IPS-15b (cell line): Measurements from ENCODE around the gene CRBN.

Experiments used
- H3K27me3 ChIP-seq: one replicate; pipeline ENCODE4 v1.6.1; 2013; ENCODE audit warnings: low read length; ENCODE audit not compliant: control insufficient read depth, insufficient read depth
- H3K36me3 ChIP-seq: one replicate; pipeline ENCODE4 v1.6.1; 2013; ENCODE audit warnings: low read length; ENCODE audit not compliant: control insufficient read depth, insufficient read depth
- H3K4me1 ChIP-seq: one replicate; pipeline ENCODE4 v1.6.1; 2013; ENCODE audit warnings: mild to moderate bottlenecking, low read length; ENCODE audit not compliant: control insufficient read depth, insufficient read depth
- H3K4me3 ChIP-seq: one replicate; pipeline ENCODE4 v1.5.1; 2013; ENCODE audit warnings: low read depth, low read length
- H3K9ac ChIP-seq: one replicate; pipeline ENCODE4 v1.6.1; 2013; ENCODE audit warnings: low read depth, mild to moderate bottlenecking, low read length
- H3K9me3 ChIP-seq: one replicate; pipeline ENCODE4 v1.6.1; 2013; ENCODE audit warnings: mild to moderate bottlenecking, low read length; ENCODE audit not compliant: control insufficient read depth, insufficient read depth

Gene CRBN

GRCh38 chr3:3165650-3166049 is 13.8 kb downstream of the CRBN start:
- Histone ChIP-seq H3K36me3 (peaks cover 6% of the 10 kb centered on the region), H3K27me3 (no peaks in the 10 kb centered on the region), H3K4me3 (no peak overlapping the region), H3K4me1 (no peaks in the 10 kb centered on the region), H3K9me3 (no peaks in the 10 kb centered on the region), H3K9ac (no peak overlapping the region)

- Histone ChIP-seq H3K4me3 (no peak overlapping the region), H3K9ac (no peak overlapping the region), H3K36me3 (peaks cover 6% of the 10 kb centered on the region), H3K27me3 (no peaks in the 10 kb centered on the region), H3K9me3 (no peaks in the 10 kb centered on the region), H3K4me1 (no peaks in the 10 kb centered on the region)
Observed at GRCh38 chr3:3165241-3165640, 14.2 kb downstream of the CRBN start.

GRCh38 chr3:3160826-3161225 is 18.7 kb downstream of the CRBN start:
- no peaks in the 10 kb centered on the region for H3K36me3 ChIP-seq
- H3K9me3 ChIP-seq, result no peaks in the 10 kb centered on the region
- no peaks in the 10 kb centered on the region for H3K4me1 ChIP-seq
- no peaks in the 10 kb centered on the region for H3K27me3 ChIP-seq
- no peak overlapping the region for H3K9ac ChIP-seq
- H3K4me3 ChIP-seq, result no peak overlapping the region

- Histone ChIP-seq H3K9ac (no peak overlapping the region), H3K36me3 (no peaks in the 10 kb centered on the region), H3K27me3 (no peaks in the 10 kb centered on the region), H3K4me1 (no peaks in the 10 kb centered on the region), H3K9me3 (no peaks in the 10 kb centered on the region), H3K4me3 (no peak overlapping the region)
Observed at GRCh38 chr3:3157484-3157883, 22.0 kb downstream of the CRBN start.

DNA sequence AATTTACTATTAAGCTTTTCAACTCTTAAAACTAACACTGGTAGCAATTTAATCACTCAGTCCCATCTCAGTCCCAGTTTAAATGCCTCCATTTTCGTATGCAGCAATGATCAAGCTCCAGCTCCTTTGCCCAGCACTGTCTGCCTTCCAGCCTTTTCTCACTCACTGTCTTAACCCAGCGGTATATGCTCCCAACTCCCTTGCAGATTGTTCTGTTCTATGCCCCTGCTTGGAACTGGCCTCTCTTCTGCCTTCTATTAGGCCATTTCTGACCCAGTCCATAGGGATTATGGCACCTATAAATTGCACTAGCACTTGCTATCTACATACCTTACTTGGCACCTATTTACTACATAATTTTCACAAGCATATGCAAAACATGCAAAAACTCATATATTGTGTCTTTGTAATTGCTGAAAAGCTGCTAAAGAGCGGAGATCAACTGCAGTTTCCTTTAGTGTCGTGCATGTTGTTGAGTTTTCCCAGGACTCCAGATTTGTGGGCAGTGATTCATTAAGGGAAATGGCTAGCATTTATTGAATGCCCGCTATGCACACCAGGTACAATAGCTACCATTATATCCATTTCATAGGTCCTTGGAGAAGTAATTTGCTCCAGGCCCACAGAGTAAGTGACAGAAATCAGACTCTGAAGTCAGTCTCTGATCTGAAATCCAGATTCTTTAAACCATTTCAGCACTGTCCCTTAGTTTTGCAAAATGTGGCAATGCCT is 24.4 kb downstream of the CRBN start:
- H3K9me3 ChIP-seq, result no peaks in the 10 kb centered on the region
- H3K9ac ChIP-seq, result no peak overlapping the region
- no peak overlapping the region for H3K4me3 ChIP-seq
- H3K36me3 ChIP-seq, result no peaks in the 10 kb centered on the region
- no peaks in the 10 kb centered on the region for H3K27me3 ChIP-seq
- no peaks in the 10 kb centered on the region for H3K4me1 ChIP-seq

DNA sequence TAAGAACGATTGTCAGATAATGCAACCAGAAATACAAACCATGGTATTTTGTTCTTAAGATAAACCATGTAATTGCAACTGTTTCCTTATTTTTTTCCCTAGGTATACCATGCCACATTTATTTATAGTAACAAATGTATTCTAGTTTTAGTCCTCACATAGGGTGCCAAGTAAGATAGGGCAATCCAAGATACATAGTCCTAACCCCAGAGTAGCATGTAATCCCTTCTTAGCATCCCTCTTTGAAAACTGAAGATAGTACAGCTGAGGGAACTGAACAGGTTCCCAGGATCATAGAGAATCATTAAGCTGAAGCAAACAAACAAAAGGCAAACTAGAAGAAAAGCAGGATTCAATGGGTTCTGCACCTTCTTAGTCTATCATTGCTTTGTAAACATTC is 28.0 kb downstream of the CRBN start:
- Histone ChIP-seq H3K27me3 (no peaks in the 10 kb centered on the region), H3K9me3 (no peaks in the 10 kb centered on the region), H3K4me1 (no peaks in the 10 kb centered on the region), H3K36me3 (no peaks in the 10 kb centered on the region), H3K9ac (no peak overlapping the region), H3K4me3 (no peak overlapping the region)

- H3K4me3 ChIP-seq, result no peak overlapping the region
- no peaks in the 10 kb centered on the region for H3K27me3 ChIP-seq
- H3K9ac ChIP-seq, result no peak overlapping the region
- H3K9me3 ChIP-seq, result no peaks in the 10 kb centered on the region
- H3K4me1 ChIP-seq, result no peaks in the 10 kb centered on the region
- peaks cover 6% of the 10 kb centered on the region for H3K36me3 ChIP-seq
Observed at GRCh38 chr3:3149560-3149959, 29.9 kb downstream of the CRBN start.

DNA sequence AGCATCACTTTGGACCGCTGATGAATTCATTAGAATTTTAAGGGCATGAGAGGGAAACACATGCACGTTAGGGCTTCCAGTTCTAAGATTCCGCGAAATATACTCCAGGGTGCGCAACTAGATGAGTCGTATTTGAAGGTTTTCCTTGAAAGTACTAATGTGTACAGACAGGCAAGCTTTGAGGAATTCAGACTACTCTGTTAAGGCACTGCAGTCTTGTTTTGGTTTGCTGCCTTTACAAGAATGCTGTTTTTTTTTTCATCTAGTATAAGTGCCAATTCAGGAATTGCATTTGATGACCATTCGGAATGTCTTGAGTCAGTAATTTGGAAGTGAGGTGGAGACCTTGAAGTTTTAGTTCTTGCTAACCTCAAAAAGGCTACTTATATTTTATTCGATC is 33.7 kb downstream of the CRBN start:
- Histone ChIP-seq H3K9me3 (no peaks in the 10 kb centered on the region), H3K36me3 (peaks cover 7% of the 10 kb centered on the region)

DNA sequence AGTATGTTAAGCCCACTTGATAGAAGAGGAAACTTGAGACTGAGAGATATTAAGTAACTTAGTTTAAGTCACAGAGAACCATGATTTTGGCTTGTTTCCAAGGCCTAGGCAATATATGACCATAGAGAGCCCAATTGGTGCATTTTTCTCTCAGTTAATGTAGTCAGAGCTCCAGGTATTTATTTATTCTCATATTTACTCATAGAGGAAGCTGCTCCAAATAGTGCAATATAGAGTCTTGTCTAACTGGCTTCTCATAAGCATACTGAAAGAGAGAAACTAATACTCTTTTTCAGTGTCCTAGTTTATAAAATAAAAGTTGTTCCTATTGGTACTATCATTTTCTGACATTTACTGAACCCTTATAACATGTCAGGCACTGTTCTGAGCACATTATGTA is 37.6 kb downstream of the CRBN start:
- Histone ChIP-seq H3K36me3 (peaks cover 7% of the 10 kb centered on the region), H3K4me1 (no peaks in the 10 kb centered on the region), H3K27me3 (no peaks in the 10 kb centered on the region), H3K9ac (no peak overlapping the region), H3K4me3 (no peak overlapping the region), H3K9me3 (no peaks in the 10 kb centered on the region)

More for the DNA sequence above, 33.7 kb downstream of the CRBN start:
- Histone ChIP-seq H3K4me1 (no peaks in the 10 kb centered on the region), H3K4me3 (no peak overlapping the region), H3K9ac (no peak overlapping the region), H3K27me3 (no peaks in the 10 kb centered on the region)

DNA sequence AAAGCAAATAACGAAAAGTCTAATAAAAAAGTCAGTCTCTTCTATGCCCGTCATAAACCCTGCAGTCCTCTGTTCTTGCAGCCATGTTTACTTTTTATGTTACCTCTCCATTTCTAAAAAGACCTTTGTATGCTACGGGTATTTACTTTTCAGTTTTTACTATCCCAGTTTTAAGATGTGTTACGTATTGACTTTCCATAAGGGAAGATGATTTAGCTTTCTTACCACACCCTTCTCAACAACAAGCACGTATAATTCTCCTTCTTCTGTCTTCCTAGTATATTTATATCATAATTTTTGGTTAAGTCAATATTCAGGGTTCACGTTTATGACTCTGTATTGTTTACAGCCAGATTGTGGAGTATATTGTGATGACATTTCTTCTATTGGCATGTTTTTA is 42.0 kb downstream of the CRBN start:
- H3K4me1 ChIP-seq, result no peaks in the 10 kb centered on the region
- H3K27me3 ChIP-seq, result no peaks in the 10 kb centered on the region
- no peak overlapping the region for H3K9ac ChIP-seq
- no peaks in the 10 kb centered on the region for H3K9me3 ChIP-seq
- no peak overlapping the region for H3K4me3 ChIP-seq
- H3K36me3 ChIP-seq, result no peaks in the 10 kb centered on the region

DNA sequence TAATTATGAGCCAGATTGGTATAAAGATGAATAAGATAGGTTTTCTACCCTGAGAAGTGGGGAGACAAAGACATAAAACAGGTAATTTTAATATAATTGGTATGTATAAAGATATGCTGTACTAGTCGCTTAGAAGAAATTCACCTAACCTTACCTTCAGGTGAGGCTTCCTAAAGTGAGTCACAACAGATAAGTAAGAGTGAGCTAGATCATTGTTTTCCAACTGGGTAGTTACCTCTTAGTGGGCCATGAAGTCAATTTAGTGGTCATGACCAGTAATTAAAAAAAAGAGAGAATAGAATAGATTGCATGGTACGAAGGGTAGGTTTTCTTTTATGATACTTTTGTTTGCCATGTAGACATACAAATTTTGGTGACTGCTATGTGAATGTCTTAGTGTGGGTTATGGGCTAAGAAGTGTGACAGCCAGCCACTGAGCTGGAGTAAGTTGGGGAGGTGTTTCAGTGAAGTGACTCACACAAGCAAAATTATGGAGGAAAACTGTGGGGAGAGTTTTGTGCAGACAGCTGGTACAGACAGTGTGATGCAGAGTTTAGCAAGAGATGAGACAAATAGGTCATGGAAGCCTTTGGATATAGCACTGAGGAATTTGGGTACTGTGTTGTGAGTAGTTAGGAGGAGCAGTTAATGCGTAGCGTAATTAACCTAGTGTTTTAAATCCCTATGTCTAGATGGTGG is 44.6 kb downstream of the CRBN start:
- H3K4me1 ChIP-seq, result no peaks in the 10 kb centered on the region
- no peaks in the 10 kb centered on the region for H3K27me3 ChIP-seq
- H3K36me3 ChIP-seq, result peaks cover under 1% of the 10 kb centered on the region
- no peaks in the 10 kb centered on the region for H3K9me3 ChIP-seq
- no peak overlapping the region for H3K4me3 ChIP-seq
- H3K9ac ChIP-seq, result no peak overlapping the region

GRCh38 chr3:3133500-3133899 is 46.0 kb downstream of the CRBN start:
- Histone ChIP-seq H3K36me3 (peaks cover 7% of the 10 kb centered on the region), H3K27me3 (no peaks in the 10 kb centered on the region), H3K9ac (no peak overlapping the region)

More at GRCh38 chr3:3133500-3133899, 46.0 kb downstream of the CRBN start:
- H3K4me3 ChIP-seq, result no peak overlapping the region
- no peaks in the 10 kb centered on the region for H3K9me3 ChIP-seq
- H3K4me1 ChIP-seq, result no peaks in the 10 kb centered on the region
